NCI-H2196 treated with DMSO at 0.1 percent for 48 hours (cell line): ENCODE data around the gene LRP5.

ENCODE experiments used
- DNase-seq: peaks from one replicate; lab custom pipeline; 2025; ENCODE audit not compliant: unreplicated experiment; lab: John Stamatoyannopoulos, UW

Gene LRP5

GRCh38 chr11:68308068-68308467, 4.3 kb upstream of the LRP5 start:
- no peak for DNase-seq

GRCh38 chr11:68309621-68310185, 2.7 kb upstream of the LRP5 start:
- DNase-seq: no peak

GRCh38 chr11:68311160-68312116, 953 bp upstream of the LRP5 start:
- DNase-seq: no peak

- DNase-seq: no peak
These were observed 586 bp downstream of the LRP5 start for GRCh38 chr11:68312780-68313573.

GRCh38 chr11:68313574-68314202, 1.3 kb downstream of the LRP5 start:
- DNase-seq: no peak

GRCh38 chr11:68314203-68315170, 2.1 kb downstream of the LRP5 start:
- DNase-seq: no peak

GRCh38 chr11:68315171-68315920, 3.0 kb downstream of the LRP5 start:
- DNase-seq: no peak

GRCh38 chr11:68317147-68317785, 4.9 kb downstream of the LRP5 start:
- DNase-seq: no peak

- no peak for DNase-seq
These were observed 9.1 kb downstream of the LRP5 start for GRCh38 chr11:68321293-68322051.

GRCh38 chr11:68322052-68322430, 9.7 kb downstream of the LRP5 start:
- no peak for DNase-seq

- no peak for DNase-seq
These were observed 11.8 kb downstream of the LRP5 start for GRCh38 chr11:68324241-68324640.

GRCh38 chr11:68324695-68325094, 12.3 kb downstream of the LRP5 start:
- DNase-seq: no peak

- DNase-seq: no peak
These were observed 13.0 kb downstream of the LRP5 start for GRCh38 chr11:68325183-68325906.

- DNase-seq: no peak
These were observed 13.5 kb downstream of the LRP5 start for GRCh38 chr11:68325907-68326220.

GRCh38 chr11:68326334-68327215, 14.2 kb downstream of the LRP5 start:
- no peak for DNase-seq

- DNase-seq: no peak
These were observed 15.4 kb downstream of the LRP5 start for GRCh38 chr11:68327586-68328370.
